ENCODE measurements around the gene SKIL.
A peak's percentile ranks its signal among the peaks of the same experiment; 100 is the strongest.

SKIL gene

GRCh38 chr3:170350515-170351413, 6.8 kb upstream of the SKIL start:
- Histone ChIP-seq H3K9ac (ENCODE audit: low read length in 5 of 5) (no peak overlapping the region), H3K4me3 (ENCODE audit: low read depth in 1 of 5, low read length in 5 of 5) (no peak overlapping the region), H3K9me3 (ENCODE audit: control insufficient read depth in 5 of 5, low read length in 5 of 5) (no peaks in the 10 kb centered on the region), H3K27ac (ENCODE audit: low read depth, low read length) (no peak overlapping the region), H3K36me3 (ENCODE audit: control insufficient read depth in 5 of 5, insufficient read depth in 5 of 5, low read length in 5 of 5) (no peaks in the 10 kb centered on the region), H3K4me1 (ENCODE audit: control insufficient read depth in 5 of 5, insufficient read depth in 5 of 5, low read length in 5 of 5) (peaks cover 0 to 7% (median 6%) of the 10 kb centered on the region in 5 donors), H3K27me3 (ENCODE audit: control insufficient read depth in 5 of 5, insufficient read depth in 4 of 5, low read length in 5 of 5) (no peaks in the 10 kb centered on the region)

GRCh38 chr3:170352936-170353335, 4.6 kb upstream of the SKIL start:
- H3K9me3 ChIP-seq (ENCODE audit: control insufficient read depth in 5 of 5, low read length in 5 of 5), result no peaks in the 10 kb centered on the region
- no peaks in the 10 kb centered on the region for H3K27me3 ChIP-seq (ENCODE audit: control insufficient read depth in 5 of 5, insufficient read depth in 4 of 5, low read length in 5 of 5)
- H3K4me1 ChIP-seq (ENCODE audit: control insufficient read depth in 5 of 5, insufficient read depth in 5 of 5, low read length in 5 of 5), result peaks cover 0 to 14% (median 12%) of the 10 kb centered on the region in 5 donors
- H3K4me3 ChIP-seq (ENCODE audit: low read depth in 1 of 5, low read length in 5 of 5), result no peak overlapping the region
- H3K9ac ChIP-seq (ENCODE audit: low read length in 5 of 5), result no peak overlapping the region
- H3K36me3 ChIP-seq (ENCODE audit: control insufficient read depth in 5 of 5, insufficient read depth in 5 of 5, low read length in 5 of 5), result no peaks in the 10 kb centered on the region
- no peak overlapping the region for H3K27ac ChIP-seq (ENCODE audit: low read depth, low read length)

- H3K36me3 ChIP-seq (ENCODE audit: control insufficient read depth in 5 of 5, insufficient read depth in 5 of 5, low read length in 5 of 5), result no peaks in the 10 kb centered on the region
- no peak overlapping the region for H3K27ac ChIP-seq (ENCODE audit: low read depth, low read length)
- H3K9me3 ChIP-seq (ENCODE audit: control insufficient read depth in 5 of 5, low read length in 5 of 5), result no peaks in the 10 kb centered on the region
- no peaks in the 10 kb centered on the region for H3K27me3 ChIP-seq (ENCODE audit: control insufficient read depth in 5 of 5, insufficient read depth in 4 of 5, low read length in 5 of 5)
- H3K4me1 ChIP-seq (ENCODE audit: control insufficient read depth in 5 of 5, insufficient read depth in 5 of 5, low read length in 5 of 5), result peaks cover 0 to 20% (median 15%) of the 10 kb centered on the region in 5 donors
- H3K4me3 ChIP-seq (ENCODE audit: low read depth in 1 of 5, low read length in 5 of 5), result no peak overlapping the region
- H3K9ac ChIP-seq (ENCODE audit: low read length in 5 of 5), result no peak overlapping the region
Measured at GRCh38 chr3:170353485-170353884, 4.0 kb upstream of the SKIL start.

GRCh38 chr3:170354760-170355159, 2.8 kb upstream of the SKIL start:
- Histone ChIP-seq H3K9ac (ENCODE audit: low read length in 5 of 5) (no peak overlapping the region), H3K27me3 (ENCODE audit: control insufficient read depth in 5 of 5, insufficient read depth in 4 of 5, low read length in 5 of 5) (no peaks in the 10 kb centered on the region), H3K36me3 (ENCODE audit: control insufficient read depth in 5 of 5, insufficient read depth in 5 of 5, low read length in 5 of 5) (no peaks in the 10 kb centered on the region), H3K4me1 (ENCODE audit: control insufficient read depth in 5 of 5, insufficient read depth in 5 of 5, low read length in 5 of 5) (peaks cover 0 to 32% (median 22%) of the 10 kb centered on the region in 5 donors), H3K27ac (ENCODE audit: low read depth, low read length) (no peak overlapping the region), H3K9me3 (ENCODE audit: control insufficient read depth in 5 of 5, low read length in 5 of 5) (no peaks in the 10 kb centered on the region), H3K4me3 (ENCODE audit: low read depth in 1 of 5, low read length in 5 of 5) (no peak overlapping the region)

GRCh38 chr3:170355738-170356595, 1.5 kb upstream of the SKIL start:
- Histone ChIP-seq H3K4me3 (ENCODE audit: low read depth in 1 of 5, low read length in 5 of 5) (peak overlapping the region; percentile 55 to 89 (median 70)), H3K27ac (ENCODE audit: low read depth, low read length) (peak overlapping the region; percentile 93), H3K27me3 (ENCODE audit: control insufficient read depth in 5 of 5, insufficient read depth in 4 of 5, low read length in 5 of 5) (no peaks in the 10 kb centered on the region), H3K9ac (ENCODE audit: low read length in 5 of 5) (peak overlapping the region; percentile 48 to 82 (median 77)), H3K36me3 (ENCODE audit: control insufficient read depth in 5 of 5, insufficient read depth in 5 of 5, low read length in 5 of 5) (peaks cover 0 to 6% (median 4%) of the 10 kb centered on the region in 5 donors), H3K9me3 (ENCODE audit: control insufficient read depth in 5 of 5, low read length in 5 of 5) (no peaks in the 10 kb centered on the region), H3K4me1 (ENCODE audit: control insufficient read depth in 5 of 5, insufficient read depth in 5 of 5, low read length in 5 of 5) (peaks cover 0 to 34% (median 29%) of the 10 kb centered on the region in 5 donors)

DNA sequence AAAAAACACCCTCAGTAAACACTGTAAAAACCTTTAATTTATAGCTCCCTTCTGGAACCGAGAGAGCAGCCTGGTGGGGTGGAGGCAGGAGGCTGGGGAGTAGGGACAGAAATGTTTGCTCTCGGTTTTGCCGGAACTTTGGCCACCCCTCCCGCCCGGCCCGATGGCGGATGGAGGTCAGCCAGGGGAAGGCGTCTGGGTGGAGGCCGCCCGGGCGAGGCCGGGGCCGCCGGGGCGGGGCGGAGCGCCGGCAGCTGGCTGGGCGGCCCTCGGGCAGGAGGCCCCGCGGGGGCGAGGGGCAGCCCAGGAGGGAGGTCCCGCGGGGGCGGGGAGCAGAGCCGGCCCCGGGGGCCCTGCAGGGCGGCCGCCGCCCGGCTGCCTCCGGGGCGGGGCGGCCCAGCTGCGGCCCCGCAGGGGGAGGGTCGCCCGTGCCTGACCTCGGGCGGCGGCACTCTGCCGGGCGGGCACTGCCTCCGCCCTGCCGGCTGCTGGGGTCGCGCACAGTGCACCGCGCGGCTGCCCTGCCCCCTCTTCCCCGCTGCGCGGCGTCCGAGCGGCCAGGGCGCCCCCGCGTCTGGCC, 829 bp upstream of the SKIL start:
- Histone ChIP-seq H3K9me3 (ENCODE audit: control insufficient read depth in 5 of 5, low read length in 5 of 5) (no peaks in the 10 kb centered on the region), H3K36me3 (ENCODE audit: control insufficient read depth in 5 of 5, insufficient read depth in 5 of 5, low read length in 5 of 5) (peaks cover 0 to 6% (median 4%) of the 10 kb centered on the region in 5 donors), H3K4me3 (ENCODE audit: low read depth in 1 of 5, low read length in 5 of 5) (peak overlapping the region; percentile 55 to 89 (median 70)), H3K9ac (ENCODE audit: low read length in 5 of 5) (peak overlapping the region; percentile 48 to 82 (median 77)), H3K27ac (ENCODE audit: low read depth, low read length) (peak overlapping the region; percentile 93), H3K4me1 (ENCODE audit: control insufficient read depth in 5 of 5, insufficient read depth in 5 of 5, low read length in 5 of 5) (peaks cover 0 to 38% (median 36%) of the 10 kb centered on the region in 5 donors), H3K27me3 (ENCODE audit: control insufficient read depth in 5 of 5, insufficient read depth in 4 of 5, low read length in 5 of 5) (no peaks in the 10 kb centered on the region)

GRCh38 chr3:170358042-170359010, 811 bp downstream of the SKIL start:
- H3K4me3 ChIP-seq (ENCODE audit: low read depth in 1 of 5, low read length in 5 of 5), result peak overlapping the region; percentile 79 to 90 (median 80)
- H3K27ac ChIP-seq (ENCODE audit: low read depth, low read length), result peak overlapping the region; percentile 92
- no peaks in the 10 kb centered on the region for H3K27me3 ChIP-seq (ENCODE audit: control insufficient read depth in 5 of 5, insufficient read depth in 4 of 5, low read length in 5 of 5)
- H3K9ac ChIP-seq (ENCODE audit: low read length in 5 of 5), result peak overlapping the region in 4 of 5 donors; percentile 74 to 91 (median 84)
- H3K4me1 ChIP-seq (ENCODE audit: control insufficient read depth in 5 of 5, insufficient read depth in 5 of 5, low read length in 5 of 5), result peaks cover 0 to 43% (median 38%) of the 10 kb centered on the region in 5 donors
- no peaks in the 10 kb centered on the region for H3K9me3 ChIP-seq (ENCODE audit: control insufficient read depth in 5 of 5, low read length in 5 of 5)
- peaks cover 0 to 6% (median 4%) of the 10 kb centered on the region in 5 donors for H3K36me3 ChIP-seq (ENCODE audit: control insufficient read depth in 5 of 5, insufficient read depth in 5 of 5, low read length in 5 of 5)

DNA sequence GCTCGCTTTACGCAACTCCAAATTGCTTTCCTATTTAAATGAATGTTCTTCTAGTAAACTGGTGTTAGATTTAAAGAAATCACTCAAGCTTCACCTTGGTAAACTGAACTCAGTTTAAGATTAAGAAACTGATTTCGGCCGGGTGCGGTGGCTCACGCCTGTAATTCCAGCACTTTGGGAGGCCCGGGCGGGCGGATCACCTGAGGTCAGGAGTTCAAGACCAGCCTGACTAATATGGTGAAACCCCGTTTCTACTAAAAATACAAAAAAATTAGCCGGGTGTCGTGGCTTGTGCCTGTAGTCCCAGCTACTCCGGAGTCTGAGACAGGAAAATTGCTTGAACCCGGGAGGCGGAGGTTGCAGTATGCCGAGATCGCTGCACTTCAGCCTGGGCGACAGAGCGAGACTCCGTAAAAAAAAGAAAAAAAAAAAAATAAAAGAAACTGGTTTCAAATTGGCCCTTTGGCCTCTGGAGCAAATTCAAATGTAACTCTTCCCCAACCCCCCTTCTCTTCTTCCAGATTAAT, 1.7 kb downstream of the SKIL start:
- Histone ChIP-seq H3K4me3 (ENCODE audit: low read depth in 1 of 5, low read length in 5 of 5) (peak overlapping the region; percentile 79 to 90 (median 80)), H3K9ac (ENCODE audit: low read length in 5 of 5) (no peak overlapping the region), H3K27me3 (ENCODE audit: control insufficient read depth in 5 of 5, insufficient read depth in 4 of 5, low read length in 5 of 5) (no peaks in the 10 kb centered on the region), H3K36me3 (ENCODE audit: control insufficient read depth in 5 of 5, insufficient read depth in 5 of 5, low read length in 5 of 5) (peaks cover 0 to 11% (median 6%) of the 10 kb centered on the region in 5 donors), H3K9me3 (ENCODE audit: control insufficient read depth in 5 of 5, low read length in 5 of 5) (no peaks in the 10 kb centered on the region), H3K4me1 (ENCODE audit: control insufficient read depth in 5 of 5, insufficient read depth in 5 of 5, low read length in 5 of 5) (peaks cover 0 to 43% (median 38%) of the 10 kb centered on the region in 5 donors), H3K27ac (ENCODE audit: low read depth, low read length) (peak overlapping the region; percentile 92)

DNA sequence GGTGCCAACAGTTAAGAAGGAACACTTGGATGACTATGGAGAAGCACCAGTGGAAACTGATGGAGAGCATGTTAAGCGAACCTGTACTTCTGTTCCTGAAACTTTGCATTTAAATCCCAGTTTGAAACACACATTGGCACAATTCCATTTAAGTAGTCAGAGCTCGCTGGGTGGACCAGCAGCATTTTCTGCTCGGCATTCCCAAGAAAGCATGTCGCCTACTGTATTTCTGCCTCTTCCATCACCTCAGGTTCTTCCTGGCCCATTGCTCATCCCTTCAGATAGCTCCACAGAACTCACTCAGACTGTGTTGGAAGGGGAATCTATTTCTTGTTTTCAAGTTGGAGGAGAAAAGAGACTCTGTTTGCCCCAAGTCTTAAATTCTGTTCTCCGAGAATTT, 3.0 kb downstream of the SKIL start:
- peaks cover 0 to 46% (median 38%) of the 10 kb centered on the region in 5 donors for H3K4me1 ChIP-seq (ENCODE audit: control insufficient read depth in 5 of 5, insufficient read depth in 5 of 5, low read length in 5 of 5)
- no peak overlapping the region for H3K9ac ChIP-seq (ENCODE audit: low read length in 5 of 5)
- H3K27ac ChIP-seq (ENCODE audit: low read depth, low read length), result no peak overlapping the region
- H3K36me3 ChIP-seq (ENCODE audit: control insufficient read depth in 5 of 5, insufficient read depth in 5 of 5, low read length in 5 of 5), result peaks cover 0 to 12% (median 6%) of the 10 kb centered on the region in 5 donors
- H3K27me3 ChIP-seq (ENCODE audit: control insufficient read depth in 5 of 5, insufficient read depth in 4 of 5, low read length in 5 of 5), result no peaks in the 10 kb centered on the region
- no peaks in the 10 kb centered on the region for H3K9me3 ChIP-seq (ENCODE audit: control insufficient read depth in 5 of 5, low read length in 5 of 5)
- peak overlapping the region in 1 of 5 donors; percentile 4 for H3K4me3 ChIP-seq (ENCODE audit: low read depth in 1 of 5, low read length in 5 of 5)
